OCI-LY1 (cell line): Measurements from ENCODE around the gene SELENOV.

Experiments used
- H2AFZ ChIP-seq: fragments of 200-600 bp; sonication (generic), shearing (Covaris generic); 2 replicates; pipeline ENCODE4 v1.6.0; 2014; ENCODE audit warnings: antibody characterized with exemption, mild to moderate bottlenecking, low read length
- H3F3A ChIP-seq: fragments of 200-600 bp; sonication (generic), shearing (Covaris generic); 2 replicates; pipeline ENCODE4 v1.6.0; 2014; ENCODE audit warnings: mild to moderate bottlenecking, antibody characterized with exemption, low read length, moderate library complexity; ENCODE audit not compliant: insufficient read depth
- H3K27ac ChIP-seq: fragments of 200-600 bp; sonication (generic); 2 replicates; pipeline ENCODE4 v1.5.1; 2014; ENCODE audit warnings: low read length, mixed run types, mild to moderate bottlenecking, low read depth; ENCODE audit not compliant: poor library complexity, severe bottlenecking
- H3K27me3 ChIP-seq: fragments of 200-600 bp; sonication (generic); 2 replicates; pipeline ENCODE4 v1.6.0; 2014; ENCODE audit warnings: antibody characterized with exemption, mild to moderate bottlenecking, low read length, moderate library complexity; ENCODE audit not compliant: insufficient read depth
- H3K36me3 ChIP-seq: fragments of 200-600 bp; sonication (generic); 2 replicates; pipeline ENCODE4 v1.6.1; 2014; ENCODE audit warnings: mild to moderate bottlenecking, antibody characterized with exemption, low read length, moderate library complexity, mixed read lengths; ENCODE audit not compliant: insufficient read depth
- H3K4me1 ChIP-seq: fragments of 200-600 bp; sonication (generic); 2 replicates; pipeline ENCODE4 v1.5.1; 2014; ENCODE audit warnings: mild to moderate bottlenecking, low read length, moderate library complexity; ENCODE audit not compliant: insufficient read depth, severe bottlenecking
- H3K4me2 ChIP-seq: fragments of 200-600 bp; sonication (generic), shearing (Covaris generic); 2 replicates; pipeline ENCODE4 v1.6.1; 2014; ENCODE audit warnings: low read length
- H3K4me3 ChIP-seq: fragments of 200-600 bp; sonication (generic); 2 replicates; pipeline ENCODE4 v1.5.1; 2014; ENCODE audit warnings: low read length, low read depth, mild to moderate bottlenecking, mixed read lengths; ENCODE audit not compliant: poor library complexity, severe bottlenecking
- H3K79me2 ChIP-seq: fragments of 200-600 bp; shearing (Covaris generic); 2 replicates; pipeline ENCODE4 v1.6.1; 2016; ENCODE audit warnings: mixed run types, low read length, mixed read lengths; ENCODE audit not compliant: insufficient read depth
- H3K9ac ChIP-seq: fragments of 200-600 bp; sonication (generic), shearing (Covaris generic); 2 replicates; pipeline ENCODE4 v1.6.1; 2014; ENCODE audit warnings: mild to moderate bottlenecking, low read length, mixed read lengths
- H3K9me2 ChIP-seq: fragments of 200-600 bp; sonication (generic), shearing (Covaris generic); 2 replicates; pipeline ENCODE4 v1.6.1; 2014; ENCODE audit warnings: low read depth, mild to moderate bottlenecking, low read length, mixed read lengths
- H3K9me3 ChIP-seq: fragments of 200-600 bp; shearing (Covaris generic); 2 replicates; pipeline ENCODE4 v1.6.1; 2014; ENCODE audit warnings: low read length, mixed read lengths
- H4K20me1 ChIP-seq: fragments of 200-600 bp; sonication (generic), shearing (Covaris generic); 2 replicates; pipeline ENCODE4 v1.6.0; 2016; ENCODE audit warnings: mild to moderate bottlenecking, low read length; ENCODE audit not compliant: insufficient read depth
- EZH2 ChIP-seq: fragments of 200-600 bp; sonication (generic), shearing (Covaris generic); IDR thresholded peaks from 2 replicates; pipeline ENCODE4 v1.8.0; 2017; ENCODE audit warnings: borderline replicate concordance, mixed run types, mild to moderate bottlenecking, antibody characterized with exemption, low read length, moderate library complexity, mixed read lengths
- TF ChIP-seq, protein P1 (sequence below): fragments of 200-600 bp; sonication (generic), shearing (Covaris generic); IDR thresholded peaks from 2 replicates; pipeline ENCODE4 v1.5.1; 2017; ENCODE audit warnings: mild to moderate bottlenecking, antibody characterized with exemption, low read length, moderate library complexity, mixed read lengths

Gene SELENOV

DNA sequence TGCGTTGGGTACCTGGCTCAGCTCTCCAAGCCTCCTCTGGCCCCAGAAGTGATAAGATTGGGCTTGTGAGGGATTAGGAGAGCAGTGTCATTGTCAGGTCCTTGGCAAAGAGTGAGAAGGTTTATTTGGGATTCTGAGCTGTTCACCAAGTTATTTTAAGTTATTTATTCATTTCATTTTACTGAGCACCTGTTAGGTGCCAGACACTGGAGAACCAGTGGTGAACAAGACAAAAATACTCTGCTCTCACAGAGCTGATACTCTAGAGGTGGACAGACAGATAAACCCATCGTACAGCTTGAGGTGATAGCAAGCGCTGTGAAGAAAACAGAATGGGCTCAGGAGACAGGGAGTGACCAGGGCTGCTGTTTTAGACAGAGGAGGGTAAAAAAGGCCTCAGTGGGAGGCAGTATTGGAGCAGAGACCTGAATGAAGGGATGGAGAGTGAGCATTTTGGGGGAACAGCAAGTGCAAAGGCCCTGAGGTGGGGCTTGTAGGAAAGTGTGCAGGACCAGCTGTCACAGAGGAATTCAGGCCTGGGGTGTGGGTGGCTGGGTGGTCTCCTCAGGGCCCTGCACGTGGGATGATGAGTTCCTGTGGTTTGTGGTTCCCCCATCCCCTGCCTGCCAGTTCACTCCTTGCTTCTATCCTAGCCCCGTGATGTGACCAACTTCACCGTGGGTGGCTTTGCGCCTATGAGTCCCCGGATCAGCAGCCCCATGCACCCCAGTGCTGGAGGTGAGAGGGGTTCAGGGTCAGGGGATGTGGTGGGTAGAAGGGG is 43.0 kb upstream of the SELENOV start:
- Histone ChIP-seq H4K20me1 (no peaks in the 10 kb centered on the region), H3K4me3 (no peak overlapping the region), H2AFZ (no peak overlapping the region), H3K4me1 (no peaks in the 10 kb centered on the region), H3F3A (no peaks in the 10 kb centered on the region), H3K9me2 (no peaks in the 10 kb centered on the region), H3K9me3 (no peaks in the 10 kb centered on the region), H3K79me2 (no peaks in the 10 kb centered on the region), H3K27me3 (no peaks in the 10 kb centered on the region), H3K9ac (no peak overlapping the region), H3K4me2 (no peak overlapping the region), H3K36me3 (peaks cover 96% of the 10 kb centered on the region), H3K27ac (no peak overlapping the region)
- TF ChIP-seq, protein P1, sequence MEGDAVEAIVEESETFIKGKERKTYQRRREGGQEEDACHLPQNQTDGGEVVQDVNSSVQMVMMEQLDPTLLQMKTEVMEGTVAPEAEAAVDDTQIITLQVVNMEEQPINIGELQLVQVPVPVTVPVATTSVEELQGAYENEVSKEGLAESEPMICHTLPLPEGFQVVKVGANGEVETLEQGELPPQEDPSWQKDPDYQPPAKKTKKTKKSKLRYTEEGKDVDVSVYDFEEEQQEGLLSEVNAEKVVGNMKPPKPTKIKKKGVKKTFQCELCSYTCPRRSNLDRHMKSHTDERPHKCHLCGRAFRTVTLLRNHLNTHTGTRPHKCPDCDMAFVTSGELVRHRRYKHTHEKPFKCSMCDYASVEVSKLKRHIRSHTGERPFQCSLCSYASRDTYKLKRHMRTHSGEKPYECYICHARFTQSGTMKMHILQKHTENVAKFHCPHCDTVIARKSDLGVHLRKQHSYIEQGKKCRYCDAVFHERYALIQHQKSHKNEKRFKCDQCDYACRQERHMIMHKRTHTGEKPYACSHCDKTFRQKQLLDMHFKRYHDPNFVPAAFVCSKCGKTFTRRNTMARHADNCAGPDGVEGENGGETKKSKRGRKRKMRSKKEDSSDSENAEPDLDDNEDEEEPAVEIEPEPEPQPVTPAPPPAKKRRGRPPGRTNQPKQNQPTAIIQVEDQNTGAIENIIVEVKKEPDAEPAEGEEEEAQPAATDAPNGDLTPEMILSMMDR = no peak
- TF ChIP-seq EZH2 = no peak

DNA sequence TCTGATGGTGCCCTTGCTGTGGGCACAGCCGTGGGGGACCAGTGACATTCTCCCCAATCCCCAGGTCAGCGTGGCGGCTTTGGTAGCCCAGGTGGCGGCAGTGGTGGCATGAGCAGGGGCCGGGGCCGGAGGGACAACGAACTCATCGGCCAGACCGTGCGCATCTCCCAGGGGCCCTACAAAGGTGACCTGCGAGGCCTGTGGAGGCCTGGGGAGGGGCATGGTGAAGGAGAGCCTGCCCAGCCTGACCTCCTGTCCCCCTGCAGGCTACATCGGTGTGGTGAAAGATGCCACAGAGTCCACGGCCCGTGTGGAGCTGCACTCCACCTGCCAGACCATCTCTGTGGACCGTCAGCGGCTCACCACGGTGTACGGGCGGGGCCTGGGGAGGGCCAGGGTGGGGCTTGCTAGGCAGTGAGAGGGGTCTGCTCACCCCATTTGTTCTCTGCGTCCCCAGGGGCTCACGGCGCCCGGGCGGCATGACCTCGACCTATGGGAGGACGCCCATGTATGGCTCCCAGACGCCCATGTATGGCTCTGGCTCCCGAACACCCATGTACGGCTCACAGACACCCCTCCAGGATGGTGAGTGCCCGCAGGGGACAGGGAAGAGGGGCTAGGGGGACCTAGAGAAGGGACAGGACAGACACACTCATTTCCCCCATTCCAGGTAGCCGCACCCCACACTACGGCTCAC is 42.0 kb upstream of the SELENOV start:
- no peak for TF ChIP-seq EZH2
- TF ChIP-seq, protein P1 = no peak
- no peaks in the 10 kb centered on the region for H4K20me1 ChIP-seq

DNA sequence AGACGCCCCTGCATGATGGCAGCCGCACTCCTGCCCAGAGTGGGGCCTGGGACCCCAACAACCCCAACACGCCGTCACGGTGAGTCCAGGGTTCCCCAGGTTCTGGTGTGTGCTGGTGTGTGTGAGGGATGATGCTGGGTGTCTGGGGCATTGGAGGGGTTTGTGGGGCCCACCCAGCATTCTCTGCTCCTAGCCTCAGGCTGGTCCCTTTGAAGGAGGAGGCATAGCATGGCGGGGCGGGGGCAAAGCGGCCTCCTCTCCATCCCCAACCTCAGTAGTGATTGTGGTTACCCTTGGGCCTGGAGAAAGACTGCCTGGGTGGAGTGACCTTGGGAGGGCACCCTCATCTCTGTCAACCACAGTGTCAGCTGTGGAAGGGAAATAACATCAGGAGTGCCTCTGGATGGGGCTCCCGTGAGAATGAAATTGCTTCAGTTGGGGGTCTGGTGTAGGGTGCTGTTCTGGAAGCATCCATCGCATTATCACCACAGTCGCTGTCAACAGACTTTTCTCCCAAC is 41.4 kb upstream of the SELENOV start:
- H3K27me3 ChIP-seq = no peaks in the 10 kb centered on the region
- H3K9ac ChIP-seq = no peak overlapping the region
- H2AFZ ChIP-seq = no peak overlapping the region
- no peaks in the 10 kb centered on the region for H4K20me1 ChIP-seq
- H3K9me2 ChIP-seq = no peaks in the 10 kb centered on the region
- H3K36me3 ChIP-seq = peaks cover 81% of the 10 kb centered on the region
- peaks cover 1% of the 10 kb centered on the region; the same call in 1 of the 2 replicates for H3F3A ChIP-seq
- H3K27ac ChIP-seq = no peak overlapping the region
- no peaks in the 10 kb centered on the region for H3K79me2 ChIP-seq
- H3K4me1 ChIP-seq = no peaks in the 10 kb centered on the region
- no peak for TF ChIP-seq EZH2
- TF ChIP-seq, protein P1 = no peak
- H3K4me3 ChIP-seq = no peak overlapping the region
- no peaks in the 10 kb centered on the region for H3K9me3 ChIP-seq
- H3K4me2 ChIP-seq = no peak overlapping the region

More for the DNA sequence above, 42.0 kb upstream of the SELENOV start:
- Histone ChIP-seq H3K4me2 (no peak overlapping the region), H3K4me1 (no peaks in the 10 kb centered on the region), H3K9me3 (no peaks in the 10 kb centered on the region), H3K9ac (no peak overlapping the region), H3K27ac (no peak overlapping the region), H3K4me3 (no peak overlapping the region), H3K79me2 (no peaks in the 10 kb centered on the region), H3F3A (no peaks in the 10 kb centered on the region), H3K27me3 (no peaks in the 10 kb centered on the region), H3K36me3 (peaks cover 87% of the 10 kb centered on the region), H3K9me2 (no peaks in the 10 kb centered on the region), H2AFZ (no peak overlapping the region)
